Esophagus muscularis mucosa (tissue), 4 donors: Measurements from ENCODE around the gene COPB2.

Experiments
- CTCF ChIP-seq, 3 experiments: fragments of 200-600 bp in 2 of 3; fragments of 450-650 bp in 1 of 3; sonication (generic) in 2 of 3; IDR thresholded peaks; one replicate each; pipeline ENCODE4 v1.5.1; 2017 to 2019; ENCODE audit warnings: antibody characterized with exemption in 3 of 3, mild to moderate bottlenecking in 2 of 3, moderate library complexity in 1 of 3
- EP300 ChIP-seq: sonication (generic); formaldehyde crosslinking; IDR thresholded peaks from one replicate; pipeline ENCODE4 v1.6.1; 2017; ENCODE audit warnings: antibody characterized with exemption
- POLR2A ChIP-seq: fragments of 450-650 bp; IDR thresholded peaks from one replicate; pipeline ENCODE4 v1.6.1; 2017; ENCODE audit warnings: antibody characterized with exemption, moderate library complexity, mild to moderate bottlenecking, low read depth
- POLR2AphosphoS5 ChIP-seq, 2 donors: sonication (generic); formaldehyde crosslinking; IDR thresholded peaks; one replicate each; pipeline ENCODE4 v1.6.1; 2017; ENCODE audit warnings: antibody characterized with exemption in 2 of 2

- TF ChIP-seq POLR2A (no peak), CTCF (IDR thresholded peaks at IDR 0.05) (no peak), EP300 (no peak), POLR2AphosphoS5 (IDR thresholded peaks at IDR 0.05) (no peak)
Observed at GRCh38 chr3:139416275-139416674, 26.8 kb upstream of the COPB2 start.
